Measurements from ENCODE around the gene ADORA1. TPM values are rescaled to one million over a fixed set of nuclear protein-coding genes. Genes with fewer than 3 reads are reported as not detected.
A peak's percentile ranks its signal among the peaks of the same experiment; 100 is the strongest.

ADORA1 gene
- total and polyA plus RNA-seq, 8 donors, result 1.6 to 18.7 (median 9.3) TPM

DNA sequence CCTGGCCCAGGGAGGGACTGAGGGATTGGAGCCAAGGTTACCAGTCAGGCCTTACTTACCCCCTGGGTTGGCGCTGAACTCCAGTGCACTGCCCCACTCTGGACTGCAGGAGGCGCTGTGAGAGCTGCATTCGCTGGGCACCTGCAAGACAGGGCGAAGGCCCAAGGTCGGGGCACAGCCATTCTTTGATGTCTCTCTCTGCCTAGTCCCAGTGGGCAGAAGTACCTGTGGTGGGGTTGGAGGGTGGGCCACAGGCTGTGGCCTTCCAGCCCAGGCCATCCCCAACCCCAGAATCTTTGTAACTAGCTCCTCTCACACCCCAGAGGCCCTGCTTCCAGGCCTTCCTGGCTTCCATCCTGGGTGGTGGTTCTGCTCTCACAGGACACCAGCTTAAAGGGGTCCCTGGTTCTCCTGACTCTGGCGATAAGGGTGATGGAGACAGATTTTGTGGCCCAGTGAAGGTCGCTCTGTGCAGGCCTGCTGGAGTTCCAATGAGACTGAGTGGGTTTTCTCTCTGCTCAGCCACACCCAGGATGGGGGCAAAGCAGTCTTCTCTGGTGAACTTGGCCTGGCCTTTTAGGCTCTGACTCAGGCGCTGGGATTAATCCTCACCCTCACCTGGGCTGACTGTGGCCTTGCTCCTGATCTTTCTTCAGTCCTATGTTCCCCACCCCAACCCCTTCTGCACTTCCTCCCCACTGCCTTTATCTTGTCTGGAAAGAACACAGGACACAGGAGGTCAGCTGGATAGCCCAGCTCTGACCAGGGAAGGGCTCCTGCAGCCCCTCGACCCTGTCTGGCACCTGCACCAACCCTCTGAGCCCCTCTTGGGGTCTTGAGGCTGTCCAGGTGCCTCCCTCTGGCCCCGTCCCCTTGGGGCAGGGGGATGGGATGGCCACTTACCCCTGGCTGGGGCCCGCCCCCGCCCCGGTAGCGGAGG, 42.7 kb upstream of the ADORA1 start:
- no peaks in the 10 kb centered on the region for H3K4me1 ChIP-seq
- H3K4me3 ChIP-seq, result no peak overlapping the region
- H3K27ac ChIP-seq, result no peak overlapping the region
- no peaks in the 10 kb centered on the region for H3K36me3 ChIP-seq
- DNase-seq, result no peak
- no peaks in the 10 kb centered on the region for H3K27me3 ChIP-seq
- no peaks in the 10 kb centered on the region for H3K9me3 ChIP-seq
- intact Hi-C loops (cut with DNase I), result no loop called here
- no peak for ATAC-seq
- TF ChIP-seq, protein P1, sequence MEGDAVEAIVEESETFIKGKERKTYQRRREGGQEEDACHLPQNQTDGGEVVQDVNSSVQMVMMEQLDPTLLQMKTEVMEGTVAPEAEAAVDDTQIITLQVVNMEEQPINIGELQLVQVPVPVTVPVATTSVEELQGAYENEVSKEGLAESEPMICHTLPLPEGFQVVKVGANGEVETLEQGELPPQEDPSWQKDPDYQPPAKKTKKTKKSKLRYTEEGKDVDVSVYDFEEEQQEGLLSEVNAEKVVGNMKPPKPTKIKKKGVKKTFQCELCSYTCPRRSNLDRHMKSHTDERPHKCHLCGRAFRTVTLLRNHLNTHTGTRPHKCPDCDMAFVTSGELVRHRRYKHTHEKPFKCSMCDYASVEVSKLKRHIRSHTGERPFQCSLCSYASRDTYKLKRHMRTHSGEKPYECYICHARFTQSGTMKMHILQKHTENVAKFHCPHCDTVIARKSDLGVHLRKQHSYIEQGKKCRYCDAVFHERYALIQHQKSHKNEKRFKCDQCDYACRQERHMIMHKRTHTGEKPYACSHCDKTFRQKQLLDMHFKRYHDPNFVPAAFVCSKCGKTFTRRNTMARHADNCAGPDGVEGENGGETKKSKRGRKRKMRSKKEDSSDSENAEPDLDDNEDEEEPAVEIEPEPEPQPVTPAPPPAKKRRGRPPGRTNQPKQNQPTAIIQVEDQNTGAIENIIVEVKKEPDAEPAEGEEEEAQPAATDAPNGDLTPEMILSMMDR (IDR thresholded peaks at IDR 0.05), result peak in 1 of 2 donors; percentile 47

DNA sequence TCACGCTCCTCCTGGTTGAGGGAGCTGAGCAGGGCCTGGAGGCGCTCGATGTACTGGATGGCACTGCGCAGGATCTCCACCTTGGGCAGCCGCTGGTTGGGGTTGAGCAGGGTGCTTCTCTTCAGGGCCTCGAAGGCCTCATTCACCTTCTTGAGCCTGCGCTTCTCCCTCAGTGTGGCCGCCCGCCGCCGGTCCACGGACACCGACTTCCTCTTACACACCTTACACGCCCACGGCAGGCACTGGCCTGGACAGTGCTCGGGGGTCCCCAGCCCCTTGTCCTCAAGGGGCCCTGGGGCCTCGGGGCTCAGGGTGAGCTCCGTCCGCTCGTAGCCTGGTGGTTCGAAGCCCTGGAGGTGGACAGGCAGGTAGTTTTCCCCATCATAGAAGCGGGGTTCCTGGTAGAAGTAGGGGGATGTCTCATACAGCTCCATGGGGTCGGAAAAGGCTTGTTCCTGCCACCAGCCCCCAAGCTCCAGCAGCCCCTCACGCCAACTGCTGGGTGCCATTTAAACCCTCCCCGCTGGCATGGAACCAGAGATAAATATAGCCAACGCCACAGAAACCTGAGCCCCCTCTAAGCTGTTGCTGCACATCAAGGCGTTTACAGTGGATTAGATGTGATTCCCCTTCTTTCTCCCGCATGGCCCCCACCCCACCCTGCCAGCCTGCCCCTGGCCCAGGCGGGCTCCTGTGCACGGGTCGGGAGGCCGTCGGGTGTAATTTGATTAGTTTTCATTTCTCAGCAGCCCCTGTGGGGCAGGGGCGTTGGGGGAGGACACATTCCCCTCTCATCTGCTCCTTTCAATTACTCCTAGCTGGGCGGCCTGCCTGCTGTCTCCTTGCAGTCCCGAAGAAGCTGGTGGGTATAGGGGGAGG, 41.8 kb upstream of the ADORA1 start, which contains the start of gene MYOG:
MYOG (minus strand) TSS at position 485 of the 879 bp plus-strand sequence; CDS start at position 434, 51 bp downstream.
- TF ChIP-seq, protein P1 (IDR thresholded peaks at IDR 0.05), result no peak
- intact Hi-C loops (cut with DNase I), result no loop called here
- Histone ChIP-seq H3K36me3 (no peaks in the 10 kb centered on the region), H3K9me3 (no peaks in the 10 kb centered on the region), H3K27ac (no peak within 1 kb of the TSS), H3K27me3 (no peaks in the 10 kb centered on the region), H3K4me1 (no peaks in the 10 kb centered on the region), H3K4me3 (no peak within 1 kb of the TSS)
- ATAC-seq (no peak), DNase-seq (no peak)

DNA sequence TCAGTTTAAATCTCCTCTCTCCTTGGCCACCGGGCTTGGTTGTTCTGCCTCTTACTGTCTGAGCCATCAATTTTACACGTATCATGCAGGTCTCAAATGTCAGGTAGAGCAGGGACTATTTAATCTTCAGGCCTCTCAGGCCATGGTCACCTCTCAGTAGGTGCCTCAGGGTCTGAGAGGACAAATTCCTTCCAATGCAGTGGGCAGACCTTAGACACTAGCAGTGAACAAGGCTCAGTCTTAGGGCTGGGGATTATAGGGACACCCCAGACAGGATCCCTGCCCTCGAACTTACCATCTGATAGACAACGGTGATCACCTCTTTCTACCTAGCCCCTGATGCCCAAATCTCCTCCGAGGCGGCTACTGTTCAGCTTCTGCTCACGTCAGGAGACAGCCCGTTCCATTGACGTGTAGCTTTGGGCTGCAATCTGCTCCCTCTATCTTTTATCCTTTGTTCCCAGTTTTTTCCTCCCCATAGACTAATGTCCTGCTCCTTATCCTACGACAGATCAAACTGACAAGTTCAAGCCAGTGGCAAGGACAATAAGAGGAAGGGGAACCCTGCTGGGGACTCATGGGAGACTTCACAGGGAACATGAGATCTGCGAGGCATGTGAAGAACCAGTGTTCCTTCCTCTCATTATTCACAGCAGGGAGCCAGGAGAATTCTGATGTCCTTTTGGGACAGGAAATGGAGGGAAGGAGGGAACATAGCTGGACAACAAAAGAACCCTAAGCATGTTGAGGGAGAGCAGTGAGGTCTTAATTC, 40.3 kb upstream of the ADORA1 start:
- no peak for ATAC-seq
- TF ChIP-seq, protein P1 (IDR thresholded peaks at IDR 0.05), result no peak
- Histone ChIP-seq H3K36me3 (no peaks in the 10 kb centered on the region), H3K4me1 (no peaks in the 10 kb centered on the region), H3K27ac (no peak overlapping the region), H3K4me3 (no peak overlapping the region), H3K27me3 (no peaks in the 10 kb centered on the region), H3K9me3 (no peaks in the 10 kb centered on the region)
- intact Hi-C loops (cut with DNase I), result no loop called here
- DNase-seq, result no peak

DNA sequence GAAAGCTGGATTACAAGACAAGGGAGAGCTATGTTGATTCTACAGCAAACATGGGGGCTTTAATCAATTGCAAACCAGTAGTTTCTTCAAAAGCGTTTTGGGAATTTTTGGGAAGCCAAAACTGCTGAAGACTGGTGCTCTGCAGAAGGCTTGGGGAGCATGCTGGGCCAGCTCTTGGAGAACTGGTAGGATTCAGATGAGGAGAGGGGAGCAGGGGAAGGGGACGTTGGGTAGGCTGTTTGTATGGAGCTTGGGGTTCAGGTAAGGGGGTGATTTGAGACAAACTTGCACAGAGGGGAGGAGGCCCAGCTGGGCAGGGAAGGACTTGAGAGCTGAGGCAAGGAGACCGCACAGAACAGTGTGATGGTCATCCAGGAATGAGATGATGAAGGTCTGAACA, 39.1 kb upstream of the ADORA1 start:
- DNase-seq (no peak), ATAC-seq (no peak)
- intact Hi-C loops (cut with DNase I), result no loop called here
- H3K9me3 ChIP-seq, result no peaks in the 10 kb centered on the region
- H3K36me3 ChIP-seq, result no peaks in the 10 kb centered on the region
- H3K4me3 ChIP-seq, result no peak overlapping the region
- no peaks in the 10 kb centered on the region for H3K27me3 ChIP-seq
- TF ChIP-seq, protein P1 (IDR thresholded peaks at IDR 0.05), result no peak
- no peaks in the 10 kb centered on the region for H3K4me1 ChIP-seq
- H3K27ac ChIP-seq, result no peak overlapping the region

All from left lung (tissue), 10 donors.